Loucy (cell line): ENCODE data around the gene TGFBRAP1.

Experiments used
- H2AFZ ChIP-seq: fragments of 200-600 bp; sonication (generic); 2 replicates; pipeline ENCODE4 v1.6.0; 2016; ENCODE audit warnings: antibody characterized with exemption, mild to moderate bottlenecking, low read length, moderate library complexity
- H3F3A ChIP-seq: fragments of 200-600 bp; 2 replicates; pipeline ENCODE4 v1.6.0; 2016; ENCODE audit warnings: antibody characterized with exemption, low read depth, mild to moderate bottlenecking
- H3K27me3 ChIP-seq: fragments of 200-600 bp; sonication (generic); 2 replicates; pipeline ENCODE4 v1.6.1; 2014; ENCODE audit warnings: low read length, mild to moderate bottlenecking; ENCODE audit not compliant: insufficient read depth, poor library complexity, severe bottlenecking
- H3K36me3 ChIP-seq: fragments of 200-600 bp; sonication (generic); 2 replicates; pipeline ENCODE4 v1.6.1; 2016; ENCODE audit warnings: low read length; ENCODE audit not compliant: insufficient read depth
- H3K4me1 ChIP-seq: fragments of 200-600 bp; sonication (generic); 2 replicates; pipeline ENCODE4 v1.5.1; 2014; ENCODE audit warnings: low read length, mild to moderate bottlenecking; ENCODE audit not compliant: insufficient read depth, poor library complexity, severe bottlenecking
- H3K4me2 ChIP-seq: fragments of 200-600 bp; sonication (generic); 2 replicates; pipeline ENCODE4 v1.6.0; 2014; ENCODE audit warnings: antibody characterized with exemption, low read length, low read depth, mild to moderate bottlenecking; ENCODE audit not compliant: poor library complexity, severe bottlenecking
- H3K4me3 ChIP-seq: fragments of 200-600 bp; sonication (generic); 2 replicates; pipeline ENCODE4 v1.5.1; 2014; ENCODE audit warnings: low read length, mild to moderate bottlenecking, mixed read lengths; ENCODE audit not compliant: poor library complexity, severe bottlenecking
- H3K79me2 ChIP-seq: fragments of 200-600 bp; sonication (generic); 2 replicates; pipeline ENCODE4 v1.6.1; 2014; ENCODE audit warnings: low read length; ENCODE audit not compliant: insufficient read depth
- H3K9ac ChIP-seq: fragments of 200-600 bp; sonication (generic); 2 replicates; pipeline ENCODE4 v1.6.0; 2014; ENCODE audit warnings: mild to moderate bottlenecking, low read depth, low read length, moderate library complexity; ENCODE audit not compliant: poor library complexity, severe bottlenecking
- H3K9me2 ChIP-seq: fragments of 200-600 bp; sonication (generic); replicated peaks from 2 replicates; pipeline ENCODE4 v1.6.1; 2016; ENCODE audit warnings: low read depth, low read length, mixed read lengths
- H3K9me3 ChIP-seq: fragments of 200-600 bp; sonication (generic); 2 replicates; pipeline ENCODE4 v1.6.1; 2014; ENCODE audit warnings: mild to moderate bottlenecking, antibody characterized with exemption, low read length, low read depth; ENCODE audit not compliant: insufficient read depth
- H4K20me1 ChIP-seq: fragments of 200-600 bp; sonication (generic); 2 replicates; pipeline ENCODE4 v1.6.0; 2014; ENCODE audit warnings: antibody characterized with exemption, low read length, mild to moderate bottlenecking; ENCODE audit not compliant: insufficient read depth, poor library complexity, severe bottlenecking
- CTCF ChIP-seq: fragments of 200-600 bp; sonication (generic); conservative IDR thresholded peaks from 2 replicates; pipeline ENCODE4 v1.5.1; 2014; ENCODE audit warnings: mild to moderate bottlenecking, antibody characterized with exemption, low read length
- EZH2phosphoT487 ChIP-seq: fragments of 200-600 bp; IDR thresholded peaks from 2 replicates; pipeline ENCODE4 v1.6.1; 2018; ENCODE audit warnings: antibody characterized with exemption, mild to moderate bottlenecking, moderate library complexity, borderline replicate concordance

TGFBRAP1 gene

GRCh38 chr2:105271393-105272045 lies 58.0 kb downstream of the TGFBRAP1 start:
- no peak overlapping the region for H3K4me2 ChIP-seq
- H3K4me1 ChIP-seq: no peaks in the 10 kb centered on the region
- H3K79me2 ChIP-seq: no peaks in the 10 kb centered on the region
- no peak overlapping the region for H2AFZ ChIP-seq
- H3K9me2 ChIP-seq: no peaks in the 10 kb centered on the region
- peaks cover 98% of the 10 kb centered on the region; the same call in 1 of the 2 replicates for H3K36me3 ChIP-seq
- no peaks in the 10 kb centered on the region for H3K27me3 ChIP-seq
- no peaks in the 10 kb centered on the region for H4K20me1 ChIP-seq
- H3F3A ChIP-seq: no peaks in the 10 kb centered on the region
- H3K9ac ChIP-seq: no peak overlapping the region
- H3K4me3 ChIP-seq: no peak overlapping the region
- no peak for TF ChIP-seq EZH2phosphoT487
- TF ChIP-seq CTCF: no peak
- no peaks in the 10 kb centered on the region for H3K9me3 ChIP-seq

DNA sequence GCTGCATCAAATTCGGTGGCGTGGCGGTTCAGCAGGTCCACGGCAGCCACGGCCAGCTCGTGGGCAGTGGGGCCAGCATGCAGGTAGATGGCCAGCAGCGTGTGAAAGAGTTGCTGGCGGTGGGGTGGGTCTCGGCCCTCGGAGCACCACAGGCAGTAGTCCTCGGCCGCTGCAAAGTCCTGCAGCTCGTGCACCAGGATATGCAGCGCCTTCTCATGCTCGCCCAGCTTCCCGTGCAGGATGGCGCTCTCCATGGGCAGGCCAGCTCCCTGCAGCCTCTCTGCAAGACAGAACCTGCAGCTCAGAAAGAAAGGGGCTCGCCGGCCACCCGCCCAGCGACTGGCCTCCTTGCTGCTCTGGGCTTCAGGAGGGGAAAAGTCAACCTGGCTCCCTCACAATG lies 60.1 kb downstream of the TGFBRAP1 start:
- peaks cover 94% of the 10 kb centered on the region; the same call in 1 of the 2 replicates for H3K36me3 ChIP-seq

GRCh38 chr2:105262651-105263091 lies 66.9 kb downstream of the TGFBRAP1 start:
- no peaks in the 10 kb centered on the region for H3K9me3 ChIP-seq

More for the DNA sequence above, 60.1 kb downstream of the TGFBRAP1 start:
- Histone ChIP-seq H3K4me1 (no peaks in the 10 kb centered on the region), H4K20me1 (no peaks in the 10 kb centered on the region), H3K27me3 (no peaks in the 10 kb centered on the region), H3K4me2 (no peak overlapping the region), H3K9ac (no peak overlapping the region), H3K9me3 (no peaks in the 10 kb centered on the region), H3K4me3 (no peak overlapping the region), H3F3A (no peaks in the 10 kb centered on the region), H3K9me2 (no peaks in the 10 kb centered on the region), H3K79me2 (no peaks in the 10 kb centered on the region), H2AFZ (no peak overlapping the region)
- no peak for TF ChIP-seq CTCF
- no peak for TF ChIP-seq EZH2phosphoT487

More at GRCh38 chr2:105262651-105263091, 66.9 kb downstream of the TGFBRAP1 start:
- H3K4me1 ChIP-seq: no peaks in the 10 kb centered on the region
- H2AFZ ChIP-seq: no peak overlapping the region
- H3K79me2 ChIP-seq: no peaks in the 10 kb centered on the region
- H3K36me3 ChIP-seq: peaks cover 28% of the 10 kb centered on the region; the same call in 1 of the 2 replicates
- no peaks in the 10 kb centered on the region for H3K9me2 ChIP-seq
- H4K20me1 ChIP-seq: no peaks in the 10 kb centered on the region
- no peak overlapping the region for H3K4me3 ChIP-seq
- no peaks in the 10 kb centered on the region for H3F3A ChIP-seq
- no peak overlapping the region for H3K4me2 ChIP-seq
- TF ChIP-seq CTCF (no peak), EZH2phosphoT487 (no peak)
- H3K27me3 ChIP-seq: no peaks in the 10 kb centered on the region
- H3K9ac ChIP-seq: no peak overlapping the region
